GM20000 (cell line): Measurements from ENCODE around the gene TSPAN14.

ENCODE experiments used
- DNase-seq: peaks from one replicate; pipeline ENCODE4 v3.0.0; 2012; ENCODE audit warnings: low spot score
- CTCF ChIP-seq: IDR thresholded peaks from 2 replicates; pipeline ENCODE4 v1.5.1; 2012; ENCODE audit warnings: mild to moderate bottlenecking, control low read depth; ENCODE audit errors: extremely low read depth, missing control alignments

The TSPAN14 gene

GRCh38 chr10:80502621-80503583 lies 48.8 kb downstream of the TSPAN14 start:
- no peak for DNase-seq
- no peak for TF ChIP-seq CTCF

- DNase-seq: no peak
- no peak for TF ChIP-seq CTCF
Observed at GRCh38 chr10:80503584-80504157, 49.6 kb downstream of the TSPAN14 start.

DNA sequence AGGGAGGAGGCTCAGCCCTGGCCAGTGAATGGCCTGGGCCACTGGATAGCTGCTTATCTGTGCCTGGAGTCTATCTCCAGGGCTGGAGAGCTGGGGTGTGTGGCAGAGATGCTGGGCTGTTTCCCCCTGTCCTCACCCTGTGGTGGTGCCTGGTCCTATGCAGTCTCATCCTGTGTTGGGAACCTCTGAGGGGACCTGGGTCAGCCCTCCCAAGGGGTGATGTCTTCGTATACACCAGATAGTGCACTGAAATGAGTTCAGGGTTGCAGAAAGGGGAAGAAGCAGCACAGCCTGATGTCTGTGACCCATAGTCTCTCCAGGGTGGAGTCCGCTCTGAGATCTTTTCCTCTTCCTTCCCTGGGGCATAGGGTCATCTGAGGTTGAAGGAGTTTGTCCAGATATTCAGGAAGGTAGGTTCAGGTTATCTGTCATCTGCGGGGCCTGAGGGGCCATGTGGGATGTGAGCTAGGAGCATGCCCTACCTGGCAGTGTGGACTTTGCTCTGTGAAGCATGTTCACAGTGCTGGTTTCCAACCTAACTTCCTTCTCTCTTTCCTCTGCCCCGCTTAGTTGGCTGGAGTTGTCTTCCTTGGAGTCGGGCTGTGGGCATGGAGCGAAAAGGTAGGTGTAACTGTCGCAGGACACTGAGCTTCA lies 50.2 kb downstream of the TSPAN14 start:
- no peak for DNase-seq

DNA sequence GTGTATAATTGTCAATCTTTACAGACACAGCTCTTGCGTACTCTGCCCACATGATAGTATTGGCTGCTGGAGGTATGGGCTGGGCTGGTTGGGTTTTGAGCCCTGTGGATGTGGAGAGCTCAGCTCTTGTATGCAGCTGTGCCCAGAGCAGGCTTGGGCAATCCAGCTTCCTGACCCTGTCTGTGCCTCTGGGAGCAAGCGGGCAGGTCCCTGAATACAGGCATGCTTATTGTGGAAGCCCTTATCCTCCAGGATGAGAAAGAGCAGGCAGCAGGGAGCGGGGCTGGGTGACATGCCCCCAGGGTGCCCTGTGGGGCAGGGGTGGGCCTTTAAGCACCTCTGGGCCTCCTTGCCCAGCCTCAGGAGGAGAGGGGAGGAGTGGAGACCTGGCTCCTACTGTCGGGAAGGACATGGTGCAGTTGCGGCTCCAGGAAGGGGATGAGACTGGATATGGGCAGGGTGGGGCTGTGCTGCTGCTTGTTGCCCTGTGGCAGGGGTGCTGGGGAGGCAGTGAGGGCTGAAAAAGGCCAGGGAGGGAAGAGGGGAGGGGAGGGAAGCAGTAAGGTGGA lies 50.9 kb downstream of the TSPAN14 start:
- no peak for TF ChIP-seq CTCF
- DNase-seq: no peak

More for the DNA sequence above, 50.2 kb downstream of the TSPAN14 start:
- no peak for TF ChIP-seq CTCF

DNA sequence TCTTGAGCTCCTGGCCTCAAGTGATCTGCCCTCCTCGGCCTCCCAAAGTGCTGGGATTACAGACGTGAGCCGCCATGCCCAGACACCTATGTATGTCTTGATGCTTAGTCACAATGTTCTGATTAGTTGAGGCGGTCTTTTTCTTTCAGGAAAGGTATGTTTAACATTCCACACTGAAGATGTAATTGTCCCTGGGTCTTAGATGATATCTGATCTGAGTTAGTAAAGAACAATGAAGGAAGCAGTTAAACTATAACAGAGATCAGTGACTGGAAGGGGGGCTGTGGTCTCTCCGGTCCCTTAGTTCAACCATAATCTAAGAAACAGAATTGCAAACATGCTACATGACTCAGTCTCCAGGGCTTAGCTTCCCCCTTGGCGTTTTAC lies 52.1 kb downstream of the TSPAN14 start:
- DNase-seq: no peak
- no peak for TF ChIP-seq CTCF

DNA sequence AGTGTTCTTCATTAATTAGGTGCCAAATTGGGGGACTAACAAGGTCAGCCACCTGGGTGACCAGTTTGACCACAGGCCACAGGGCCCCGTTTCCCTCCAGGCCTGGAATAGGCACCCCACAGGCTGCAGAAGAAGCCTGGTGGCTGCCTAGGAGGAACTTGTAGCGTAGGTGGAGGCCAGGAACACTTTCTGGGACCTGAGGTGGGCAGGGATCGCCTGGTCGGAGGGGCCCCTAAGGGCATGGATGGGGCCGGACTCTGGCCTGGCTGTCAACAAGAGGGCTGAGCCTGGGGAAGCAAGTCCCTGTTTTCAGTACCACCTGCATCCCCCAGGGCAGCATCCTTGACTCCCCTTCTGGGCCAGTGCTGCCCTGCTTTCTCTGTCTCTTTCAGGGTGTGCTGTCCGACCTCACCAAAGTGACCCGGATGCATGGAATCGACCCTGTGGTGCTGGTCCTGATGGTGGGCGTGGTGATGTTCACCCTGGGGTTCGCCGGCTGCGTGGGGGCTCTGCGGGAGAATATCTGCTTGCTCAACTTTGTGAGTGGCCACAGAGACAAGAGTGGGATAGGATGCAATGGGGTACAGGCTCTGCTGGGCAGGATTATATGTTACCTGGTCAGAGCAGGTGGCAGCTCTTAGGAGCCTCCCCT lies 52.9 kb downstream of the TSPAN14 start:
- no peak for DNase-seq
- TF ChIP-seq CTCF: no peak
